ENCODE data around the gene STXBP3.

The STXBP3 gene

GRCh38 chr1:108851567-108851966, 105.1 kb downstream of the STXBP3 start:
- H3K36me3 Mint-ChIP-seq: peaks cover 2% of the 10 kb centered on the region
- DNase-seq (ENCODE audit: low spot score in 2 of 2): no peak
- no peak overlapping the region for H3K27ac Mint-ChIP-seq
- H3K9me3 Mint-ChIP-seq: no peaks in the 10 kb centered on the region
- H3K4me3 Mint-ChIP-seq: no peak overlapping the region
- peaks cover 16% of the 10 kb centered on the region for H3K27me3 Mint-ChIP-seq
- ATAC-seq (ENCODE audit: low read depth): no peak
- peaks cover 5% of the 10 kb centered on the region for H3K4me1 Mint-ChIP-seq

- H3K4me3 Mint-ChIP-seq: no peak overlapping the region
- ATAC-seq (ENCODE audit: low read depth): no peak
- peaks cover 17% of the 10 kb centered on the region for H3K27me3 Mint-ChIP-seq
Observed at GRCh38 chr1:108852221-108852975, 105.9 kb downstream of the STXBP3 start.

GRCh38 chr1:108854221-108855019, 107.9 kb downstream of the STXBP3 start:
- Mint-ChIP-seq H3K36me3 (peaks cover 1% of the 10 kb centered on the region), H3K9me3 (no peaks in the 10 kb centered on the region), H3K27ac (no peak overlapping the region), H3K27me3 (peaks cover 18% of the 10 kb centered on the region), H3K4me3 (no peak overlapping the region), H3K4me1 (peaks cover 5% of the 10 kb centered on the region)
- ATAC-seq (ENCODE audit: low read depth): no peak
- no peak for DNase-seq (ENCODE audit: low spot score in 2 of 2)

More at GRCh38 chr1:108852221-108852975, 105.9 kb downstream of the STXBP3 start:
- H3K27ac Mint-ChIP-seq: no peak overlapping the region
- H3K9me3 Mint-ChIP-seq: no peaks in the 10 kb centered on the region
- DNase-seq (ENCODE audit: low spot score in 2 of 2): no peak
- peaks cover 5% of the 10 kb centered on the region for H3K4me1 Mint-ChIP-seq
- peaks cover 3% of the 10 kb centered on the region for H3K36me3 Mint-ChIP-seq

- no peak within 1 kb of the TSS for H3K27ac Mint-ChIP-seq
- peaks cover 1% of the 10 kb centered on the region for H3K36me3 Mint-ChIP-seq
- no peaks in the 10 kb centered on the region for H3K9me3 Mint-ChIP-seq
Observed at GRCh38 chr1:108856994-108857393, 110.5 kb downstream of the STXBP3 start, which contains the start of gene AKNAD1. AKNAD1 (minus strand) TSS chr1:108857094; CDS start chr1:108852664, 4,430 bp downstream.

GRCh38 chr1:108858230-108858950, 111.9 kb downstream of the STXBP3 start:
- no peak overlapping the region for H3K4me3 Mint-ChIP-seq
- ATAC-seq (ENCODE audit: low read depth): no peak
- no peak overlapping the region for H3K27ac Mint-ChIP-seq

More at GRCh38 chr1:108856994-108857393, 110.5 kb downstream of the STXBP3 start, which contains the start of gene AKNAD1:
- no peak for ATAC-seq (ENCODE audit: low read depth)
- Mint-ChIP-seq H3K4me3 (no peak within 1 kb of the TSS), H3K27me3 (peaks cover 14% of the 10 kb centered on the region), H3K4me1 (peaks cover 5% of the 10 kb centered on the region)
- no peak for DNase-seq (ENCODE audit: low spot score in 2 of 2)

More at GRCh38 chr1:108858230-108858950, 111.9 kb downstream of the STXBP3 start:
- Mint-ChIP-seq H3K36me3 (peaks cover 1% of the 10 kb centered on the region), H3K9me3 (no peaks in the 10 kb centered on the region), H3K4me1 (peaks cover 10% of the 10 kb centered on the region), H3K27me3 (peaks cover 8% of the 10 kb centered on the region)
- DNase-seq (ENCODE audit: low spot score in 2 of 2): no peak
